ENCODE measurements around the gene NGFR.

DNA sequence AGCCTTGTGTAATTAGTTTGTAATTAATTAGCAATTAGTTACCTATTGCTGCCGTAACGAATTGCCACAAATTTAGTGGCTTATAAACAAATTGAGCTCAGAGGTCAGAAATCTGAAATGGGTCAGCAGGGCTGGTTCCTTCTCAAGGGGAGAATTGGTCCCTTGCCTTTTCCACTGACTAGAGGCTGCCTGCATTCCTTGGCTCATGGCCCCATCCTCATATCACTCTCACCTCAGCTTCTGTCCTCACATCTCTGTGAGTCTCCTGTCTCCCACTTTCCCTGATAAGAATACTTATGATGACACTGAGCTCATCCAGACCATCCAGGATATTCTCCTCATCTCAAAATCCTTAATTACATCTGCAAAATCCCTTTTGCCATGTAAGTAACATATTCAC, 31.0 kb upstream of the NGFR start:
- TF ChIP-seq ZNF548 (tag by site-specific recombination; IDR thresholded peaks at IDR 0.05) (no peak), TCF7L2 (IDR thresholded peaks at IDR 0.05; ENCODE audit: borderline replicate concordance, low read depth, low read length) (no peak)

All from HEK293 (cell line).